ENCODE data around the gene RDH14. TPM values are rescaled to one million over a fixed set of nuclear protein-coding genes. Genes with fewer than 3 reads are reported as not detected.

Gene RDH14
- total and polyA plus RNA-seq, 2 experiments from 2014 or later = 29.8 to 32.5 TPM

- H3K79me2 ChIP-seq (ENCODE audit: insufficient read depth) = no peaks in the 10 kb centered on the region
- no peak overlapping the region for H3K4me3 ChIP-seq
- DNase-seq = no peak
- H3K4me2 ChIP-seq (ENCODE audit: unreplicated experiment) = no peak overlapping the region
- 76 to 91% methylated on average over 2 of the region's 2 CpGs for WGBS, 2 experiments (ENCODE audit: low coverage in 1 of 2, low lambda C conversion rate in 2 of 2, missing lambda C conversion rate in 2 of 2)
- H3K36me3 ChIP-seq (ENCODE audit: low read depth) = no peaks in the 10 kb centered on the region
- H3K27ac ChIP-seq = no peak overlapping the region
- no peaks in the 10 kb centered on the region for H3F3A ChIP-seq (ENCODE audit: insufficient read depth)
- no peak overlapping the region for H3K9ac ChIP-seq
- in situ Hi-C loops (cut with MboI) = no loop called here
- no peaks in the 10 kb centered on the region for H3K9me2 ChIP-seq (ENCODE audit: insufficient read depth)
- no peak overlapping the region for H2AFZ ChIP-seq
- H3K9me3 ChIP-seq (ENCODE audit: low read depth) = no peaks in the 10 kb centered on the region
- no peaks in the 10 kb centered on the region for H3K27me3 ChIP-seq (replicated peaks; ENCODE audit: insufficient read depth)
- no peaks in the 10 kb centered on the region for H4K20me1 ChIP-seq (ENCODE audit: insufficient read depth)
- TF ChIP-seq EZH2phosphoT487 (IDR thresholded peaks at IDR 0.05; ENCODE audit: insufficient read depth, low read depth) (no peak), EZH2 (IDR thresholded peaks at IDR 0.05; ENCODE audit: insufficient read depth, poor library complexity, severe bottlenecking) (no peak)
- peaks cover 6% of the 10 kb centered on the region; the same call in 1 of the 2 replicates for H3K4me1 ChIP-seq (ENCODE audit: insufficient read depth)
Observed at GRCh38 chr2:18592372-18592771, 31.9 kb upstream of the RDH14 start.

DNA sequence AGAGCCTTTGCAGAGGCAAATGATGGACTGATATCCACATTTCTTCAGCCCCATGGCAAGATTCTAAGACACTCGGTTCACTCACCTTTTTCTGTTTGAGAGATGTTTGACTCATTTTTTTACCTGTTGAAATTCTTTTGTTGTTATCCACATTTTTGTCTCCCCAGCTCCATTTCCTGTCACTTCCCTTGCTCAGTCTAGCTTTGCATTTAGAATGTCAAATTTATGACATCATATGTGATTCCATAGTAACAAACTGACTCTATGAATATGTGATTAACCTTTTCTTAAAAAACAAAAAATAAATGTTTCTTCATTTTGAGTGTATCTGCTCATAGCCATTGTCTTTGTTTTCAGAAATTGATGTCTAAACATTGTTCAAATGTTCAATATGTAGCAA lies 28.9 kb upstream of the RDH14 start, which contains the start of gene NT5C1B:
TSS of gene NT5C1B (minus strand) at position 216 of the 400 bp plus-strand sequence. CDS start at position 115, 101 bp downstream.
- no peak for DNase-seq
- no peak within 1 kb of the TSS for H2AFZ ChIP-seq
- no peaks in the 10 kb centered on the region for H3K36me3 ChIP-seq (ENCODE audit: low read depth)
- 95 to 100% methylated on average over 1 of the region's 1 CpG for WGBS, 2 experiments (ENCODE audit: low coverage in 1 of 2, low lambda C conversion rate in 2 of 2, missing lambda C conversion rate in 2 of 2)
- no peak within 1 kb of the TSS for H3K27ac ChIP-seq
- H3K79me2 ChIP-seq (ENCODE audit: insufficient read depth) = no peaks in the 10 kb centered on the region
- no peaks in the 10 kb centered on the region for H4K20me1 ChIP-seq (ENCODE audit: insufficient read depth)
- H3K4me1 ChIP-seq (ENCODE audit: insufficient read depth) = peaks cover 15% of the 10 kb centered on the region
- in situ Hi-C loops (cut with MboI) = no loop called here
- no peak within 1 kb of the TSS for H3K4me3 ChIP-seq
- H3K9me3 ChIP-seq (ENCODE audit: low read depth) = no peaks in the 10 kb centered on the region
- no peak within 1 kb of the TSS for H3K9ac ChIP-seq
- TF ChIP-seq EZH2 (IDR thresholded peaks at IDR 0.05; ENCODE audit: insufficient read depth, poor library complexity, severe bottlenecking) (no peak), EZH2phosphoT487 (IDR thresholded peaks at IDR 0.05; ENCODE audit: insufficient read depth, low read depth) (no peak)
- H3F3A ChIP-seq (ENCODE audit: insufficient read depth) = no peaks in the 10 kb centered on the region
- H3K27me3 ChIP-seq (replicated peaks; ENCODE audit: insufficient read depth) = no peaks in the 10 kb centered on the region
- H3K9me2 ChIP-seq (ENCODE audit: insufficient read depth) = no peaks in the 10 kb centered on the region
- no peak within 1 kb of the TSS for H3K4me2 ChIP-seq (ENCODE audit: unreplicated experiment)

DNA sequence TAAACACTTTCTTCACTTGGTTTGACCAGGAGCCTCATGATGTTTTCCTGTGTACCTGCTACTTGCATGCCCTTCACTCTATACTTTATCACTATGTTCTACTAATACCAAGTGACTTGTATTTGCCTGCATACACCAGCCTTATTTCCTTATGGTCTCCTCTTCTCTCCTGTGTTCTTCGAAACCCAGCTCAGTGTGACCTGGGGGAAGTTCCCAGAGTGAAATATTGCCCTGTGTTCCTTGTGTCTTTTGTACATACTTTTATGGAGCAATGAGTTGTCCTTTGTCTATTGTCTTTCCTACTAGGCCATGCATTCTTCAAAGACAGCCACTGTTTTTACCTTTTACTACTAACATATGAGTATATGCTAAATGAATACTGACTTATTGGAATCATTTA lies 28.3 kb upstream of the RDH14 start:
- 100% methylated on average over 1 of the region's 1 CpG for WGBS, 2 experiments (ENCODE audit: low coverage in 1 of 2, low lambda C conversion rate in 2 of 2, missing lambda C conversion rate in 2 of 2)
- in situ Hi-C loops (cut with MboI) = no loop called here
- Histone ChIP-seq H3K4me1 (ENCODE audit: insufficient read depth) (peaks cover 15% of the 10 kb centered on the region), H3K36me3 (ENCODE audit: low read depth) (no peaks in the 10 kb centered on the region), H3K9me3 (ENCODE audit: low read depth) (no peaks in the 10 kb centered on the region), H3K9ac (no peak overlapping the region), H3K9me2 (ENCODE audit: insufficient read depth) (no peaks in the 10 kb centered on the region), H2AFZ (no peak overlapping the region), H3K79me2 (ENCODE audit: insufficient read depth) (no peaks in the 10 kb centered on the region), H3K27ac (no peak overlapping the region), H3F3A (ENCODE audit: insufficient read depth) (no peaks in the 10 kb centered on the region), H3K4me3 (no peak overlapping the region), H4K20me1 (ENCODE audit: insufficient read depth) (no peaks in the 10 kb centered on the region), H3K4me2 (ENCODE audit: unreplicated experiment) (no peak overlapping the region), H3K27me3 (replicated peaks; ENCODE audit: insufficient read depth) (no peaks in the 10 kb centered on the region)
- TF ChIP-seq EZH2 (IDR thresholded peaks at IDR 0.05; ENCODE audit: insufficient read depth, poor library complexity, severe bottlenecking) = no peak
- no peak for TF ChIP-seq EZH2phosphoT487 (IDR thresholded peaks at IDR 0.05; ENCODE audit: insufficient read depth, low read depth)
- DNase-seq = no peak

GRCh38 chr2:18588049-18588448 lies 27.6 kb upstream of the RDH14 start:
- Histone ChIP-seq H4K20me1 (ENCODE audit: insufficient read depth) (no peaks in the 10 kb centered on the region), H3K27ac (no peak overlapping the region), H3K27me3 (replicated peaks; ENCODE audit: insufficient read depth) (no peaks in the 10 kb centered on the region), H3K9ac (no peak overlapping the region), H3K9me3 (ENCODE audit: low read depth) (no peaks in the 10 kb centered on the region), H2AFZ (no peak overlapping the region), H3K9me2 (ENCODE audit: insufficient read depth) (no peaks in the 10 kb centered on the region), H3K4me2 (ENCODE audit: unreplicated experiment) (peak overlapping the region; percentile 2), H3K36me3 (ENCODE audit: low read depth) (no peaks in the 10 kb centered on the region), H3F3A (ENCODE audit: insufficient read depth) (no peaks in the 10 kb centered on the region), H3K4me3 (no peak overlapping the region), H3K79me2 (ENCODE audit: insufficient read depth) (no peaks in the 10 kb centered on the region), H3K4me1 (ENCODE audit: insufficient read depth) (peaks cover 15% of the 10 kb centered on the region)
- in situ Hi-C loops (cut with MboI) = no loop called here
- WGBS, 2 experiments (ENCODE audit: low coverage in 1 of 2, low lambda C conversion rate in 2 of 2, missing lambda C conversion rate in 2 of 2) = 97 to 100% methylated on average over 1 of the region's 1 CpG
- no peak for TF ChIP-seq EZH2 (IDR thresholded peaks at IDR 0.05; ENCODE audit: insufficient read depth, poor library complexity, severe bottlenecking)
- TF ChIP-seq EZH2phosphoT487 (IDR thresholded peaks at IDR 0.05; ENCODE audit: insufficient read depth, low read depth) = no peak
- DNase-seq = no peak

DNA sequence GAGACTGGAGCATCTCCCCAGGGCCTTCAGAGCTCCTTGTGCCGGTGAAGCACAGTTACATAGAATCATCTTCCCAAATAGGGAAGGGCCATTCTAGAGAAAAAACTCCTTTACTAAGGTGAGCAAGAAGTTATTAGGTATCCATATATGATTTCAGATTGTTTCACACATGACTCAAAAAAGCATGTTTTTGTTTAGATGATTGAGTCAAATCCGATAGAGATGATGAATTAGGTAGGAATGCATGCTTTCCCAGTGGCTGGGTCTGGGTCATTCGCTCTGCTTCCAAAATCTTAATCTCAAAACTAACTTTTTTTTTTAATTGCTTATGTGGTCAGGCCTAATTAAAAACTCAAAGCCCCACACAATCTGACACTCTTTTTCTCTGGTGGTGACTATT lies 25.1 kb upstream of the RDH14 start:
- no peak overlapping the region for H3K4me2 ChIP-seq (ENCODE audit: unreplicated experiment)
- peaks cover 15% of the 10 kb centered on the region for H3K4me1 ChIP-seq (ENCODE audit: insufficient read depth)
- no peaks in the 10 kb centered on the region for H3K79me2 ChIP-seq (ENCODE audit: insufficient read depth)
- H3F3A ChIP-seq (ENCODE audit: insufficient read depth) = no peaks in the 10 kb centered on the region
- H3K9me2 ChIP-seq (ENCODE audit: insufficient read depth) = no peaks in the 10 kb centered on the region
- H3K9ac ChIP-seq = no peak overlapping the region
- DNase-seq = peak; percentile 35
- no peak overlapping the region for H2AFZ ChIP-seq
- no peaks in the 10 kb centered on the region for H4K20me1 ChIP-seq (ENCODE audit: insufficient read depth)
- H3K4me3 ChIP-seq = no peak overlapping the region
- WGBS, 2 experiments (ENCODE audit: low coverage in 1 of 2, low lambda C conversion rate in 2 of 2, missing lambda C conversion rate in 2 of 2) = 50 to 54% methylated on average over 3 of the region's 3 CpGs
- H3K27ac ChIP-seq = no peak overlapping the region
- H3K27me3 ChIP-seq (replicated peaks; ENCODE audit: insufficient read depth) = no peaks in the 10 kb centered on the region
- H3K36me3 ChIP-seq (ENCODE audit: low read depth) = no peaks in the 10 kb centered on the region
- no peak for TF ChIP-seq EZH2 (IDR thresholded peaks at IDR 0.05; ENCODE audit: insufficient read depth, poor library complexity, severe bottlenecking)
- no peak for TF ChIP-seq EZH2phosphoT487 (IDR thresholded peaks at IDR 0.05; ENCODE audit: insufficient read depth, low read depth)
- H3K9me3 ChIP-seq (ENCODE audit: low read depth) = no peaks in the 10 kb centered on the region
- in situ Hi-C loops (cut with MboI) = no loop called here
